ENCODE measurements around the gene ANO7. TPM values are rescaled to one million over a fixed set of nuclear protein-coding genes. Genes with fewer than 3 reads are reported as not detected.

Gene ANO7
- total RNA-seq, 3 donors from 2014 or later (not counting 1 experiment from before 2014, with no cell fraction given), result 0.97 to 1.4 (median 1.1) TPM

GRCh38 chr2:241179899-241180298, 8.6 kb upstream of the ANO7 start:
- intact Hi-C loops (cut with micrococcal nuclease), result no loop called here
- no peak overlapping the region for H3K4me3 ChIP-seq (ENCODE audit: low read length)

GRCh38 chr2:241180495-241180894, 8.0 kb upstream of the ANO7 start:
- Histone ChIP-seq H3K4me3 (ENCODE audit: low read length) (no peak overlapping the region), H3K9me3 (ENCODE audit: control insufficient read depth, insufficient read depth, low read length) (no peaks in the 10 kb centered on the region), H3K36me3 (ENCODE audit: control insufficient read depth, insufficient read depth, low read length) (peaks cover 12% of the 10 kb centered on the region), H3K27me3 (ENCODE audit: control insufficient read depth, insufficient read depth, low read length) (no peaks in the 10 kb centered on the region), H3K4me1 (ENCODE audit: control insufficient read depth, insufficient read depth, low read length) (no peaks in the 10 kb centered on the region), H3K27ac (ENCODE audit: low read length) (no peak overlapping the region)
- Mint-ChIP-seq H3K36me3 (peaks cover 7% of the 10 kb centered on the region), H3K27me3 (ENCODE audit: low read depth in 2 of 2) (no peaks in the 10 kb centered on the region), H3K27ac (no peak overlapping the region), H3K9me3 (no peaks in the 10 kb centered on the region), H3K4me1 (no peaks in the 10 kb centered on the region), H3K4me3 (no peak overlapping the region)
- DNase-seq, result no peak
- no peak for ATAC-seq
- intact Hi-C loops (cut with micrococcal nuclease), result no loop called here
- 98% methylated on average over 12 of the region's 12 CpGs for WGBS (ENCODE audit: insufficient coverage)
- TF ChIP-seq CTCF (IDR thresholded peaks at IDR 0.05), result no peak

More at GRCh38 chr2:241179899-241180298, 8.6 kb upstream of the ANO7 start:
- Histone ChIP-seq H3K4me1 (ENCODE audit: control insufficient read depth, insufficient read depth, low read length) (no peaks in the 10 kb centered on the region), H3K9me3 (ENCODE audit: control insufficient read depth, insufficient read depth, low read length) (no peaks in the 10 kb centered on the region), H3K27ac (ENCODE audit: low read length) (no peak overlapping the region), H3K36me3 (ENCODE audit: control insufficient read depth, insufficient read depth, low read length) (peaks cover 18% of the 10 kb centered on the region), H3K27me3 (ENCODE audit: control insufficient read depth, insufficient read depth, low read length) (no peaks in the 10 kb centered on the region)
- Mint-ChIP-seq H3K9me3 (no peaks in the 10 kb centered on the region), H3K36me3 (peaks cover 7% of the 10 kb centered on the region), H3K4me3 (no peak overlapping the region), H3K27me3 (ENCODE audit: low read depth in 2 of 2) (no peaks in the 10 kb centered on the region), H3K27ac (no peak overlapping the region), H3K4me1 (no peaks in the 10 kb centered on the region)
- WGBS (ENCODE audit: insufficient coverage), result 80% methylated on average over 1 of the region's 4 CpGs
- ATAC-seq (no peak), DNase-seq (no peak)
- TF ChIP-seq CTCF (IDR thresholded peaks at IDR 0.05), result no peak

- no peak overlapping the region for H3K27ac Mint-ChIP-seq
- H3K27me3 Mint-ChIP-seq (ENCODE audit: low read depth in 2 of 2), result no peaks in the 10 kb centered on the region
- Histone ChIP-seq H3K27me3 (ENCODE audit: control insufficient read depth, insufficient read depth, low read length) (no peaks in the 10 kb centered on the region), H3K36me3 (ENCODE audit: control insufficient read depth, insufficient read depth, low read length) (peaks cover 12% of the 10 kb centered on the region), H3K4me1 (ENCODE audit: control insufficient read depth, insufficient read depth, low read length) (no peaks in the 10 kb centered on the region), H3K9me3 (ENCODE audit: control insufficient read depth, insufficient read depth, low read length) (no peaks in the 10 kb centered on the region), H3K4me3 (ENCODE audit: low read length) (no peak overlapping the region), H3K27ac (ENCODE audit: low read length) (no peak overlapping the region)
- intact Hi-C loops (cut with micrococcal nuclease), result no loop called here
- DNase-seq, result no peak
- H3K36me3 Mint-ChIP-seq, result peaks cover 7% of the 10 kb centered on the region
- no peak for TF ChIP-seq CTCF (IDR thresholded peaks at IDR 0.05)
- no peak overlapping the region for H3K4me3 Mint-ChIP-seq
- no peak for ATAC-seq
- no peaks in the 10 kb centered on the region for H3K4me1 Mint-ChIP-seq
- 85% methylated on average over 3 of the region's 3 CpGs for WGBS (ENCODE audit: insufficient coverage)
- H3K9me3 Mint-ChIP-seq, result no peaks in the 10 kb centered on the region
Observed at GRCh38 chr2:241182126-241182525, 6.4 kb upstream of the ANO7 start.

- WGBS (ENCODE audit: insufficient coverage), result 95% methylated on average over 28 of the region's 28 CpGs
Observed at GRCh38 chr2:241182531-241183133, 5.8 kb upstream of the ANO7 start.

More at GRCh38 chr2:241182531-241183133, 5.8 kb upstream of the ANO7 start:
- no peaks in the 10 kb centered on the region for H3K9me3 Mint-ChIP-seq
- no peak for DNase-seq
- H3K27me3 Mint-ChIP-seq (ENCODE audit: low read depth in 2 of 2), result no peaks in the 10 kb centered on the region
- Histone ChIP-seq H3K4me3 (ENCODE audit: low read length) (no peak overlapping the region), H3K27ac (ENCODE audit: low read length) (no peak overlapping the region), H3K9me3 (ENCODE audit: control insufficient read depth, insufficient read depth, low read length) (no peaks in the 10 kb centered on the region), H3K27me3 (ENCODE audit: control insufficient read depth, insufficient read depth, low read length) (no peaks in the 10 kb centered on the region), H3K36me3 (ENCODE audit: control insufficient read depth, insufficient read depth, low read length) (peaks cover 12% of the 10 kb centered on the region), H3K4me1 (ENCODE audit: control insufficient read depth, insufficient read depth, low read length) (no peaks in the 10 kb centered on the region)
- intact Hi-C loops (cut with micrococcal nuclease), result no loop called here
- no peak overlapping the region for H3K4me3 Mint-ChIP-seq
- no peak for TF ChIP-seq CTCF (IDR thresholded peaks at IDR 0.05)
- H3K27ac Mint-ChIP-seq, result no peak overlapping the region
- H3K4me1 Mint-ChIP-seq, result no peaks in the 10 kb centered on the region
- no peak for ATAC-seq
- H3K36me3 Mint-ChIP-seq, result peaks cover 7% of the 10 kb centered on the region
